Measurements from ENCODE around the gene RAB36. TPM values are rescaled to one million over a fixed set of nuclear protein-coding genes. Genes with fewer than 3 reads are reported as not detected.

RAB36 gene
- total and polyA plus RNA-seq, 7 experiments from 2014 or later: 0.10 to 1.2 (median 0.40) TPM

DNA sequence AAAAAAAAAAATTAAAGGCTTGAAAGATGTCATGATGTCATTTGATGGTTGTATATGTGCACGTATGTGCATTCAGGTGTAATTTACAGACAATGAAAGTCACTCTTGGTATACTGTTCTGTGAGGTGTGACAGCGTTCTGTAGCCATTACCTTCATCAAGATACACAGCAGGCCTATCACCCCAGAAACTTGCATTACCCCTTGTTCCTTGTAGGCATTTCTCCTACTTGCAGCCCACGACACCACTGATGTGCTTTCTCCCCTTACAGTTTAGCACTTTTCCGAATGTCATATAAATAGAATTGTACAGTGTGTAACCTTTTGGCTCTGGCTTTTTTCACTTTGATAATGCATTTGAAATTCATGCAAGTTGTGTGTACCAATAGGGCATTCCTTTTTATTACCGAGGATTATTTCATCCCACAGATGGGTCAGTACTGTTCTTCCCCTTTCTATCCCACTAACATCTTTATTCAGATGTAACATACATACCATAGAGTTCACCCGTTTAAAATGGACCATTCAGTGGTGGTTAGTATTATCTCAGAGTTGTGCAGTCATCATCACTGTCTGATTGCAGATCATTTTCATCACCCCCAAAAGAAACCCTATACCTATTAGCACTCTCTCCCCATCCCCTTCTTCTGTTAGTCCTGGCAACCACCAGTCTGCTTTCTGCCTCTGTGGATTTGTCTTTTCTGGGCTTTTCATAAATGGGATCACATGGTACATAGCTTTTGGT lies 65.3 kb downstream of the RAB36 start:
- no peak overlapping the region for H3K4me3 Mint-ChIP-seq
- intact Hi-C loops (cut with micrococcal nuclease): loop anchor here in 1 of 2 donors (2.0 kb wide), 1 partner anchor 14 kb away; no protein-coding TSS in a partner anchor
- H3K27me3 ChIP-seq (ENCODE audit: control insufficient read depth in 2 of 2, insufficient read depth in 2 of 2, low read length in 2 of 2): no peaks in the 10 kb centered on the region
- ATAC-seq (no peak), DNase-seq (no peak)
- ChIA-PET CTCF (interaction anchor here (0.6 kb wide), 1 partner anchor 23 kb away, joined by 3 read pairs; no protein-coding TSS in a partner anchor), POLR2A (interaction anchor here (1.1 kb wide), 1 partner anchor 11 kb away, joined by 3 read pairs; no protein-coding TSS in a partner anchor)
- no peaks in the 10 kb centered on the region for H3K9me3 ChIP-seq (ENCODE audit: control insufficient read depth in 2 of 3, low read length in 3 of 3)
- H3K4me3 ChIP-seq (ENCODE audit: low read length): no peak overlapping the region
- no peak overlapping the region for H3K27ac ChIP-seq (ENCODE audit: low read depth, low read length)
- H3K36me3 ChIP-seq (ENCODE audit: control insufficient read depth in 2 of 3, insufficient read depth in 3 of 3, low read length in 3 of 3): no peaks in the 10 kb centered on the region
- peaks cover 23 to 81% (median 64%) of the 10 kb centered on the region in 7 donors for H3K4me1 Mint-ChIP-seq
- no peaks in the 10 kb centered on the region for H3K27me3 Mint-ChIP-seq
- peaks cover 0 to 12% of the 10 kb centered on the region in 2 donors for H3K4me1 ChIP-seq (ENCODE audit: control insufficient read depth in 2 of 2, insufficient read depth in 2 of 2, low read length in 2 of 2)
- H3K27ac Mint-ChIP-seq: peak overlapping the region in 8 of 9 donors; percentile 2 to 72 (median 47)
- peaks cover 0 to 1% (median 0%) of the 10 kb centered on the region in 11 donors for H3K9me3 Mint-ChIP-seq
- peaks cover 3 to 27% (median 10%) of the 10 kb centered on the region in 5 donors for H3K36me3 Mint-ChIP-seq

DNA sequence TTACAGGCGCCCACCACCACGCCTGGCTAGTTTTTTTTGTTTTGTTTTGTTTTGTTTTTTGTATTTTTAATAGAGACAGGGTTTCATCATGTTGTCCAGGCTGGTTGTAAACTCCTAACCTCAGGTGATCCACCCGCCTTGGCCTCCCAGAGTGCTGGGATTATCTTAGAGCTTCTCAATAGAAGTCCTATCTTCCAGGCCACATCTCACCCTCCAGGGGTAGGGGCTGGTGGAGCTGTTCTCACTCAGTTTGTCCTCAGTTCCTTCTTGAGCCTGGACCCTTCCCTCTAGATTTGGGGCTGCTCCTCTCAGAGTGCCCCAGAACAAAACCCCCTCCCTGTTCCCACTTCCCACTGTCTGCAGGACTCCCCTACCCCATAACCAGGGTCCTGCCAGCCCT lies 66.3 kb downstream of the RAB36 start:
- Mint-ChIP-seq H3K27ac (peak overlapping the region in 7 of 9 donors; percentile 39 to 86 (median 80)), H3K4me1 (peaks cover 33 to 84% (median 72%) of the 10 kb centered on the region in 7 donors), H3K4me3 (no peak overlapping the region), H3K9me3 (peaks cover 0 to 1% (median 0%) of the 10 kb centered on the region in 11 donors), H3K27me3 (no peaks in the 10 kb centered on the region), H3K36me3 (peaks cover 3 to 19% (median 8%) of the 10 kb centered on the region in 5 donors)
- DNase-seq (no peak), ATAC-seq (no peak)
- Histone ChIP-seq H3K27ac (ENCODE audit: low read depth, low read length) (no peak overlapping the region), H3K27me3 (ENCODE audit: control insufficient read depth in 2 of 2, insufficient read depth in 2 of 2, low read length in 2 of 2) (no peaks in the 10 kb centered on the region), H3K4me3 (ENCODE audit: low read length) (no peak overlapping the region), H3K9me3 (ENCODE audit: control insufficient read depth in 2 of 3, low read length in 3 of 3) (no peaks in the 10 kb centered on the region), H3K36me3 (ENCODE audit: control insufficient read depth in 2 of 3, insufficient read depth in 3 of 3, low read length in 3 of 3) (no peaks in the 10 kb centered on the region), H3K4me1 (ENCODE audit: control insufficient read depth in 2 of 2, insufficient read depth in 2 of 2, low read length in 2 of 2) (peaks cover 3 to 22% of the 10 kb centered on the region in 2 donors)
- intact Hi-C loops (cut with micrococcal nuclease): loop anchor here in 1 of 2 donors (2.0 kb wide), 1 partner anchor 13 kb away; no protein-coding TSS in a partner anchor
- CTCF ChIA-PET: no interaction called here
- POLR2A ChIA-PET: interaction anchor here (1.1 kb wide), 1 partner anchor 12 kb away, joined by 3 read pairs; no protein-coding TSS in a partner anchor

DNA sequence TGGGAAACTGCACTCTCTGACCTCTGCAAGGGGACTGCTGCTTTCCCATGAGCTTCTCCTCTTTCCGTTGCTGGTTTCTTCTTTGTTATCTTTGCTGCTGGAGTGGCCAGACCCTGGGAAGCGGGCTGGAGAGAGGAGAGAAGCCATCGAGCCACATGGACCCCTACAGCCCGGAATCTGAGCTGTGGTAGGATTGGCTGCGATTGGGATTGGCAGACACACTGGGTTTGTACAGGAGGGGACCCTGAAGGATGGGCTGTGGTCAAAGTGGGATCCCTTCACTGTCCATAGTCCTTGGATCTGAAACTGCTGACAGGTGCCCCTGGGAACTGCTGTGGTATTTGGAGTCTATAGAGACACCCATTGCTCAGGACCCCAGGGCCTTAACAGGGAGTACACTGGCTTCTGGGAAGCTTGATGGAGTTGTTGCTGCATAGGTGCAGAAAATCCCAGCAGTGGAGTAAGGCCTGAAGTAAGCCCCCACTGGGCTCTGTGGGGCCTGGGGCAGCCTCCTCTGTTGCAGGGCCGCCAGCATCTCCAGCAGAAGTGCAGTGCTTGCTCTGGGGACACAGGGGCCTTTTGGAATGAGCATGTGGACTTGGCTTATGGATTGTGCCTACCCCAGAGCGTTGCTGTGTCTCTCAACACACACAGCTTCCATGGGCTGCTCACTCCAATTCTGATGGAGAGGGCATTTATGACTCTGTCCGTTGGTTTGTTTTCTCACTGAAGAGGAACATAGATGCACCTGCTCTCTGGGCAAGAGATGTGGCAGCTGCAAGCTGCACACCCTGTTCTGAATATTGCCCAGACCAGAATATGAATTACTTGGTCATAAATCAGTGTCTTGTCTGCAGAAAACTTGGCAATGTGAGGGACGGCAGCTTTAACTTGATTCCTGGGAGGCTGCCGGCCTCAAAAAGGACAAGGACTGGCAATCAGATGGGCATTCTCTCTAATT lies 67.1 kb downstream of the RAB36 start:
- H3K9me3 ChIP-seq (ENCODE audit: control insufficient read depth in 2 of 3, low read length in 3 of 3): no peaks in the 10 kb centered on the region
- Mint-ChIP-seq H3K4me3 (no peak overlapping the region), H3K36me3 (peaks cover 3 to 12% (median 3%) of the 10 kb centered on the region in 5 donors), H3K27me3 (no peaks in the 10 kb centered on the region), H3K4me1 (peaks cover 40 to 84% (median 72%) of the 10 kb centered on the region in 7 donors), H3K9me3 (peaks cover 0 to 1% (median 0%) of the 10 kb centered on the region in 11 donors), H3K27ac (peak overlapping the region; percentile 45 to 86 (median 77))
- H3K4me3 ChIP-seq (ENCODE audit: low read length): no peak overlapping the region
- no peak for ATAC-seq
- no peak overlapping the region for H3K27ac ChIP-seq (ENCODE audit: low read depth, low read length)
- CTCF ChIA-PET: no interaction called here
- H3K4me1 ChIP-seq (ENCODE audit: control insufficient read depth in 2 of 2, insufficient read depth in 2 of 2, low read length in 2 of 2): peaks cover 3 to 26% of the 10 kb centered on the region in 2 donors
- POLR2A ChIA-PET: interaction anchor here (0.8 kb wide), 1 partner anchor 13 kb away, joined by 3 read pairs; no protein-coding TSS in a partner anchor
- H3K36me3 ChIP-seq (ENCODE audit: control insufficient read depth in 2 of 3, insufficient read depth in 3 of 3, low read length in 3 of 3): no peaks in the 10 kb centered on the region
- intact Hi-C loops (cut with micrococcal nuclease): no loop called here
- no peak for DNase-seq
- H3K27me3 ChIP-seq (ENCODE audit: control insufficient read depth in 2 of 2, insufficient read depth in 2 of 2, low read length in 2 of 2): no peaks in the 10 kb centered on the region

DNA sequence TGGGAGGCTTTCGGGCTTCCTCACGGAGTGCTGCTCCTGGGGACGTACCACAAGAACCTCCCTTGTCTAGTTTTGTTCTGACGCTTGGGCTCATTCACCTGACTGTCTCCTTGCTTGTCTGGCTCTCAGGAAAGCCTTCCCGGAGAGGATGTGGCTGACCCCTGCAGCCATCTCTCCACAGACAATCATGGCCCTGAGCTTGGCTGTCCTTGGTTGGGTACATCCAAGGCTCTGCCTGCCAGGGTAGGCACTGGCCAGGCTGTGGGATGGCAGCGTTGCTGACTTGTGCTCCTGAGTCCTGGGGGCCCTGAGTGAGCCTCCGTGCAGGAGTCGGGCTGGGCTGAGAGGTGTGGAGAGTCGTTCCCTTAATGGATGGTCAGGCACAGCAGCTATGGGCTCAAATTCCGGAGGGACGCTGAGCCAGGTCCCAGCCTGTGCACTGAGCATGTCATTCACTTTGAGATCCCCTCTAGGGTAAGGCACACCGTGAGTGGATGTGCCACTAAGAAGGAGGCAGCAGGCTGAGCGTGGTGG lies 67.8 kb downstream of the RAB36 start:
- no peak for ATAC-seq

DNA sequence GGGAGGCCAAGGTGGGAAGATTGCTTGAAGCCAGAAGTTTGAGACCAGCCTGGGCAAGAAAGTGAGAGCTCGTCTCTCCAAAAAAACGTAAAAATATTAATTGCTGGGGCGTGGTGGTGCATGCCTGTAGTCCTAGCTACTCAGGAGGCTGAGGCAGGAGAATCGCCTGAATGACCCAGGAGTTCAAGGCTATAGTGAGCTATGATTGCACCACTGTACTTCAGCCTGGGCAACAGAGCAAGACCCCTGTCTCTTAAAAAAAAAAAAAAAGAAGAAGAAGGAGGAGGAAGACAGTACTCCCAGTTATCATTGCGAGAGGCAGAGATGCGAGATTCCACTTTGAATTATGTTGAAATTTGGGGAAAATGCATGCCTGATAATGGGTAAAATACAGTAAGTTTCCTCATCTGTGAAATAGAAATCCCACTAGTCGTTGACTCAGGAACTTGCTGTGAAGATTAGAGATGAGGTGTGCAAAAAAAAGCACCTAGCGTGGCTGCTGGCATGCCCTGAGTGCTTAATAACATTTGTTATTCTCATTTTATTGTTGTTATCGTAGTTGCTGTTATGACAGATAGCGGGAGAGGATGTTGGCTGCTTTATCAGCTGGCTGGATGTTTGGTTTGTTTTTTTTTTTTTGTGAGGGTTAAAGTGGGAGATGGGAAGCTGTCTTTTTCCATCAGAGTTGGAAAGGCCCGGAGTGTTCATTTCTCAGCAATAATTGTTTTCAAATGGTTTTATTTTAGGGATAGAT lies 68.5 kb downstream of the RAB36 start:
- ATAC-seq: no peak
- POLR2A ChIA-PET: interaction anchor here (0.8 kb wide), 1 partner anchor 13 kb away, joined by 6 read pairs; no protein-coding TSS in a partner anchor
- CTCF ChIA-PET: interaction anchor here (0.9 kb wide), 1 partner anchor 15 kb away, joined by 3 read pairs; no protein-coding TSS in a partner anchor
- Mint-ChIP-seq H3K4me1 (peaks cover 53 to 89% (median 78%) of the 10 kb centered on the region in 7 donors), H3K4me3 (peak overlapping the region in 6 of 10 donors; percentile 2 to 83 (median 20)), H3K27me3 (no peaks in the 10 kb centered on the region), H3K36me3 (peaks cover 2 to 4% (median 3%) of the 10 kb centered on the region in 5 donors), H3K9me3 (peaks cover 0 to 1% (median 0%) of the 10 kb centered on the region in 11 donors), H3K27ac (peak overlapping the region in 8 of 9 donors; percentile 34 to 96 (median 82))
- Histone ChIP-seq H3K27me3 (ENCODE audit: control insufficient read depth in 2 of 2, insufficient read depth in 2 of 2, low read length in 2 of 2) (no peaks in the 10 kb centered on the region), H3K27ac (ENCODE audit: low read depth, low read length) (peak overlapping the region; percentile 16), H3K36me3 (ENCODE audit: control insufficient read depth in 2 of 3, insufficient read depth in 3 of 3, low read length in 3 of 3) (no peaks in the 10 kb centered on the region), H3K4me3 (ENCODE audit: low read length) (no peak overlapping the region), H3K9me3 (ENCODE audit: control insufficient read depth in 2 of 3, low read length in 3 of 3) (no peaks in the 10 kb centered on the region), H3K4me1 (ENCODE audit: control insufficient read depth in 2 of 2, insufficient read depth in 2 of 2, low read length in 2 of 2) (peaks cover 3 to 40% of the 10 kb centered on the region in 2 donors)
- DNase-seq: no peak
- intact Hi-C loops (cut with micrococcal nuclease): no loop called here

More for the DNA sequence above, 67.8 kb downstream of the RAB36 start:
- Histone ChIP-seq H3K27me3 (ENCODE audit: control insufficient read depth in 2 of 2, insufficient read depth in 2 of 2, low read length in 2 of 2) (no peaks in the 10 kb centered on the region), H3K27ac (ENCODE audit: low read depth, low read length) (no peak overlapping the region), H3K9me3 (ENCODE audit: control insufficient read depth in 2 of 3, low read length in 3 of 3) (no peaks in the 10 kb centered on the region), H3K36me3 (ENCODE audit: control insufficient read depth in 2 of 3, insufficient read depth in 3 of 3, low read length in 3 of 3) (no peaks in the 10 kb centered on the region), H3K4me3 (ENCODE audit: low read length) (no peak overlapping the region), H3K4me1 (ENCODE audit: control insufficient read depth in 2 of 2, insufficient read depth in 2 of 2, low read length in 2 of 2) (peaks cover 3 to 33% of the 10 kb centered on the region in 2 donors)
- H3K27ac Mint-ChIP-seq: peak overlapping the region in 8 of 9 donors; percentile 34 to 96 (median 80)
- H3K4me3 Mint-ChIP-seq: peak overlapping the region in 1 of 10 donors; percentile 83
- peaks cover 46 to 85% (median 74%) of the 10 kb centered on the region in 7 donors for H3K4me1 Mint-ChIP-seq
- H3K9me3 Mint-ChIP-seq: peaks cover 0 to 1% (median 0%) of the 10 kb centered on the region in 11 donors
- intact Hi-C loops (cut with micrococcal nuclease): no loop called here
- peaks cover 3 to 6% (median 3%) of the 10 kb centered on the region in 5 donors for H3K36me3 Mint-ChIP-seq
- no peaks in the 10 kb centered on the region for H3K27me3 Mint-ChIP-seq
- ChIA-PET CTCF (interaction anchor here (0.9 kb wide), 1 partner anchor 16 kb away, joined by 3 read pairs; no protein-coding TSS in a partner anchor), POLR2A (interaction anchor here (0.8 kb wide), 1 partner anchor 13 kb away, joined by 3 read pairs; no protein-coding TSS in a partner anchor)
- DNase-seq: no peak
